Measurements from ENCODE around the gene NOTCH1.

NOTCH1 gene

GRCh38 chr9:136554870-136555269, 9.0 kb upstream of the NOTCH1 start:
- ATAC-seq (ENCODE audit: low read depth), result no peak
- no peak overlapping the region for H3K4me3 ChIP-seq (ENCODE audit: severe bottlenecking)
- H3K36me3 ChIP-seq (ENCODE audit: low read depth), result no peaks in the 10 kb centered on the region
- H3K9me3 ChIP-seq (ENCODE audit: severe bottlenecking), result peaks cover 11% of the 10 kb centered on the region
- H3K27ac ChIP-seq (ENCODE audit: poor library complexity, severe bottlenecking), result no peak overlapping the region
- H3K27me3 ChIP-seq (ENCODE audit: insufficient read depth, poor library complexity, severe bottlenecking), result no peaks in the 10 kb centered on the region
- H3K4me1 ChIP-seq (ENCODE audit: insufficient read depth, poor library complexity, severe bottlenecking), result peaks cover 33% of the 10 kb centered on the region
- no peak for DNase-seq (ENCODE audit: low spot score)
- TF ChIP-seq CTCF (IDR thresholded peaks at IDR 0.05; ENCODE audit: poor library complexity, severe bottlenecking), result no peak

GRCh38 chr9:136553581-136553980, 7.7 kb upstream of the NOTCH1 start:
- no peak for DNase-seq (ENCODE audit: low spot score)

GRCh38 chr9:136552117-136552703, 6.4 kb upstream of the NOTCH1 start:
- H3K4me1 ChIP-seq (ENCODE audit: insufficient read depth, poor library complexity, severe bottlenecking), result peaks cover 24% of the 10 kb centered on the region
- H3K36me3 ChIP-seq (ENCODE audit: low read depth), result no peaks in the 10 kb centered on the region
- no peaks in the 10 kb centered on the region for H3K9me3 ChIP-seq (ENCODE audit: severe bottlenecking)
- H3K27me3 ChIP-seq (ENCODE audit: insufficient read depth, poor library complexity, severe bottlenecking), result no peaks in the 10 kb centered on the region
- DNase-seq (ENCODE audit: low spot score), result no peak
- no peak for TF ChIP-seq CTCF (IDR thresholded peaks at IDR 0.05; ENCODE audit: poor library complexity, severe bottlenecking)
- ATAC-seq (ENCODE audit: low read depth), result no peak
- peak overlapping the region; percentile 62 for H3K27ac ChIP-seq (ENCODE audit: poor library complexity, severe bottlenecking)
- H3K4me3 ChIP-seq (ENCODE audit: severe bottlenecking), result no peak overlapping the region

More at GRCh38 chr9:136553581-136553980, 7.7 kb upstream of the NOTCH1 start:
- Histone ChIP-seq H3K4me1 (ENCODE audit: insufficient read depth, poor library complexity, severe bottlenecking) (peaks cover 33% of the 10 kb centered on the region), H3K27me3 (ENCODE audit: insufficient read depth, poor library complexity, severe bottlenecking) (no peaks in the 10 kb centered on the region), H3K9me3 (ENCODE audit: severe bottlenecking) (peaks cover under 1% of the 10 kb centered on the region), H3K36me3 (ENCODE audit: low read depth) (no peaks in the 10 kb centered on the region), H3K4me3 (ENCODE audit: severe bottlenecking) (no peak overlapping the region), H3K27ac (ENCODE audit: poor library complexity, severe bottlenecking) (no peak overlapping the region)
- ATAC-seq (ENCODE audit: low read depth), result no peak
- TF ChIP-seq CTCF (IDR thresholded peaks at IDR 0.05; ENCODE audit: poor library complexity, severe bottlenecking), result no peak

- no peak overlapping the region for H3K4me3 ChIP-seq (ENCODE audit: severe bottlenecking)
- H3K36me3 ChIP-seq (ENCODE audit: low read depth), result no peaks in the 10 kb centered on the region
- DNase-seq (ENCODE audit: low spot score), result no peak
- ATAC-seq (ENCODE audit: low read depth), result peak; percentile 54
- peak overlapping the region; percentile 62 for H3K27ac ChIP-seq (ENCODE audit: poor library complexity, severe bottlenecking)
- H3K9me3 ChIP-seq (ENCODE audit: severe bottlenecking), result no peaks in the 10 kb centered on the region
- peaks cover 29% of the 10 kb centered on the region for H3K4me1 ChIP-seq (ENCODE audit: insufficient read depth, poor library complexity, severe bottlenecking)
- no peaks in the 10 kb centered on the region for H3K27me3 ChIP-seq (ENCODE audit: insufficient read depth, poor library complexity, severe bottlenecking)
- TF ChIP-seq CTCF (IDR thresholded peaks at IDR 0.05; ENCODE audit: poor library complexity, severe bottlenecking), result no peak
Observed at GRCh38 chr9:136551401-136552116, 5.7 kb upstream of the NOTCH1 start.
